ENCODE measurements around the gene TBC1D22A.

The TBC1D22A gene

GRCh38 chr22:46929710-46930204 is 167.3 kb downstream of the TBC1D22A start:
- H3K4me3 ChIP-seq (ENCODE audit: low read length), result no peak overlapping the region
- no peaks in the 10 kb centered on the region for H3K27me3 ChIP-seq (ENCODE audit: control insufficient read depth, insufficient read depth, low read length)
- no peaks in the 10 kb centered on the region for H3K9me3 ChIP-seq (ENCODE audit: control insufficient read depth, low read length)
- no peak overlapping the region for H3K9ac ChIP-seq (ENCODE audit: low read length)
- H3K4me1 ChIP-seq (ENCODE audit: control insufficient read depth, insufficient read depth, low read length), result peaks cover 5% of the 10 kb centered on the region
- H3K36me3 ChIP-seq (ENCODE audit: control insufficient read depth, insufficient read depth, low read length), result no peaks in the 10 kb centered on the region

GRCh38 chr22:46931414-46931813 is 169.0 kb downstream of the TBC1D22A start:
- H3K36me3 ChIP-seq (ENCODE audit: control insufficient read depth, insufficient read depth, low read length), result no peaks in the 10 kb centered on the region
- H3K9ac ChIP-seq (ENCODE audit: low read length), result no peak overlapping the region
- no peaks in the 10 kb centered on the region for H3K9me3 ChIP-seq (ENCODE audit: control insufficient read depth, low read length)

GRCh38 chr22:46931881-46932280 is 169.4 kb downstream of the TBC1D22A start:
- Histone ChIP-seq H3K9me3 (ENCODE audit: control insufficient read depth, low read length) (no peaks in the 10 kb centered on the region), H3K4me3 (ENCODE audit: low read length) (no peak overlapping the region), H3K9ac (ENCODE audit: low read length) (no peak overlapping the region), H3K36me3 (ENCODE audit: control insufficient read depth, insufficient read depth, low read length) (no peaks in the 10 kb centered on the region), H3K4me1 (ENCODE audit: control insufficient read depth, insufficient read depth, low read length) (peaks cover 22% of the 10 kb centered on the region), H3K27me3 (ENCODE audit: control insufficient read depth, insufficient read depth, low read length) (no peaks in the 10 kb centered on the region)

More at GRCh38 chr22:46931414-46931813, 169.0 kb downstream of the TBC1D22A start:
- Histone ChIP-seq H3K4me3 (ENCODE audit: low read length) (no peak overlapping the region), H3K27me3 (ENCODE audit: control insufficient read depth, insufficient read depth, low read length) (no peaks in the 10 kb centered on the region), H3K4me1 (ENCODE audit: control insufficient read depth, insufficient read depth, low read length) (peaks cover 21% of the 10 kb centered on the region)

- Histone ChIP-seq H3K4me1 (ENCODE audit: control insufficient read depth, insufficient read depth, low read length) (peaks cover 22% of the 10 kb centered on the region), H3K27me3 (ENCODE audit: control insufficient read depth, insufficient read depth, low read length) (no peaks in the 10 kb centered on the region), H3K9me3 (ENCODE audit: control insufficient read depth, low read length) (no peaks in the 10 kb centered on the region), H3K36me3 (ENCODE audit: control insufficient read depth, insufficient read depth, low read length) (no peaks in the 10 kb centered on the region), H3K9ac (ENCODE audit: low read length) (no peak overlapping the region), H3K4me3 (ENCODE audit: low read length) (no peak overlapping the region)
Observed at GRCh38 chr22:46933040-46933930, 170.8 kb downstream of the TBC1D22A start.

GRCh38 chr22:46934172-46934745 is 171.8 kb downstream of the TBC1D22A start:
- Histone ChIP-seq H3K27me3 (ENCODE audit: control insufficient read depth, insufficient read depth, low read length) (no peaks in the 10 kb centered on the region), H3K36me3 (ENCODE audit: control insufficient read depth, insufficient read depth, low read length) (no peaks in the 10 kb centered on the region), H3K4me1 (ENCODE audit: control insufficient read depth, insufficient read depth, low read length) (peaks cover 22% of the 10 kb centered on the region), H3K9me3 (ENCODE audit: control insufficient read depth, low read length) (no peaks in the 10 kb centered on the region), H3K9ac (ENCODE audit: low read length) (no peak overlapping the region), H3K4me3 (ENCODE audit: low read length) (no peak overlapping the region)

GRCh38 chr22:46934746-46935491 is 172.5 kb downstream of the TBC1D22A start:
- Histone ChIP-seq H3K4me3 (ENCODE audit: low read length) (no peak overlapping the region), H3K4me1 (ENCODE audit: control insufficient read depth, insufficient read depth, low read length) (peaks cover 22% of the 10 kb centered on the region), H3K36me3 (ENCODE audit: control insufficient read depth, insufficient read depth, low read length) (no peaks in the 10 kb centered on the region), H3K9ac (ENCODE audit: low read length) (no peak overlapping the region), H3K9me3 (ENCODE audit: control insufficient read depth, low read length) (no peaks in the 10 kb centered on the region), H3K27me3 (ENCODE audit: control insufficient read depth, insufficient read depth, low read length) (no peaks in the 10 kb centered on the region)

GRCh38 chr22:46935506-46936377 is 173.3 kb downstream of the TBC1D22A start:
- Histone ChIP-seq H3K4me3 (ENCODE audit: low read length) (no peak overlapping the region), H3K9me3 (ENCODE audit: control insufficient read depth, low read length) (no peaks in the 10 kb centered on the region), H3K4me1 (ENCODE audit: control insufficient read depth, insufficient read depth, low read length) (peaks cover 22% of the 10 kb centered on the region), H3K27me3 (ENCODE audit: control insufficient read depth, insufficient read depth, low read length) (no peaks in the 10 kb centered on the region), H3K36me3 (ENCODE audit: control insufficient read depth, insufficient read depth, low read length) (no peaks in the 10 kb centered on the region), H3K9ac (ENCODE audit: low read length) (no peak overlapping the region)

- Histone ChIP-seq H3K4me3 (ENCODE audit: low read length) (no peak overlapping the region), H3K9ac (ENCODE audit: low read length) (no peak overlapping the region), H3K9me3 (ENCODE audit: control insufficient read depth, low read length) (no peaks in the 10 kb centered on the region), H3K4me1 (ENCODE audit: control insufficient read depth, insufficient read depth, low read length) (peaks cover 22% of the 10 kb centered on the region), H3K36me3 (ENCODE audit: control insufficient read depth, insufficient read depth, low read length) (no peaks in the 10 kb centered on the region), H3K27me3 (ENCODE audit: control insufficient read depth, insufficient read depth, low read length) (no peaks in the 10 kb centered on the region)
Observed at GRCh38 chr22:46936378-46936903, 174.0 kb downstream of the TBC1D22A start.

- Histone ChIP-seq H3K4me1 (ENCODE audit: control insufficient read depth, insufficient read depth, low read length) (peaks cover 22% of the 10 kb centered on the region), H3K27me3 (ENCODE audit: control insufficient read depth, insufficient read depth, low read length) (no peaks in the 10 kb centered on the region), H3K9me3 (ENCODE audit: control insufficient read depth, low read length) (no peaks in the 10 kb centered on the region), H3K9ac (ENCODE audit: low read length) (no peak overlapping the region), H3K36me3 (ENCODE audit: control insufficient read depth, insufficient read depth, low read length) (no peaks in the 10 kb centered on the region), H3K4me3 (ENCODE audit: low read length) (no peak overlapping the region)
Observed at GRCh38 chr22:46937185-46937584, 174.7 kb downstream of the TBC1D22A start.

GRCh38 chr22:46937939-46938338 is 175.5 kb downstream of the TBC1D22A start:
- no peaks in the 10 kb centered on the region for H3K27me3 ChIP-seq (ENCODE audit: control insufficient read depth, insufficient read depth, low read length)
- no peaks in the 10 kb centered on the region for H3K36me3 ChIP-seq (ENCODE audit: control insufficient read depth, insufficient read depth, low read length)
- peaks cover 22% of the 10 kb centered on the region for H3K4me1 ChIP-seq (ENCODE audit: control insufficient read depth, insufficient read depth, low read length)
- no peak overlapping the region for H3K4me3 ChIP-seq (ENCODE audit: low read length)
- no peak overlapping the region for H3K9ac ChIP-seq (ENCODE audit: low read length)
- H3K9me3 ChIP-seq (ENCODE audit: control insufficient read depth, low read length), result no peaks in the 10 kb centered on the region
